Inflammatory macrophage treated with lipopolysaccharide for 4 hours (primary cell): ENCODE measurements around the gene SRSF5.
"Not testable (repeated sequence)": the region's sequence is repeated elsewhere in the genome, so short reads cannot be mapped to it uniquely, and the experiment has no call there.

Experiments used
- DNase-seq: peaks from one replicate; pipeline ENCODE4 v3.0.0-alpha.2; 2020

The SRSF5 gene

GRCh38 chr14:69811227-69811867 lies 44.4 kb downstream of the SRSF5 start:
- DNase-seq = no peak

GRCh38 chr14:69811868-69812252 lies 44.9 kb downstream of the SRSF5 start:
- DNase-seq = no peak

- no peak for DNase-seq
These were observed 45.8 kb downstream of the SRSF5 start for GRCh38 chr14:69812711-69813110.

GRCh38 chr14:69813346-69813745 lies 46.4 kb downstream of the SRSF5 start:
- not testable (repeated sequence) for DNase-seq

GRCh38 chr14:69814397-69814796 lies 47.5 kb downstream of the SRSF5 start:
- no peak for DNase-seq

- no peak for DNase-seq
These were observed 48.6 kb downstream of the SRSF5 start for GRCh38 chr14:69815556-69815955.

- DNase-seq = no peak
These were observed 49.3 kb downstream of the SRSF5 start for GRCh38 chr14:69816216-69816615.

GRCh38 chr14:69818758-69819191 lies 51.8 kb downstream of the SRSF5 start:
- DNase-seq = peak; percentile 50

GRCh38 chr14:69819607-69820006 lies 52.7 kb downstream of the SRSF5 start:
- no peak for DNase-seq

- DNase-seq = no peak
These were observed 54.0 kb downstream of the SRSF5 start for GRCh38 chr14:69820991-69821390.
